ENCODE measurements around the gene DYRK1A.
"Not testable (repeated sequence)": the region's sequence is repeated elsewhere in the genome, so short reads cannot be mapped to it uniquely, and the experiment has no call there.

DYRK1A gene

GRCh38 chr21:37505963-37506362 is 139.4 kb downstream of the DYRK1A start:
- H3K36me3 Mint-ChIP-seq (ENCODE audit: insufficient read depth) = peaks cover 33% of the 10 kb centered on the region
- no peaks in the 10 kb centered on the region for H3K9me3 Mint-ChIP-seq
- DNase-seq (ENCODE audit: low spot score in 2 of 2) (no peak), ATAC-seq (replicated peaks; ENCODE audit: extremely low read depth, poor library complexity, severe bottlenecking) (no peak)
- peaks cover 25% of the 10 kb centered on the region for H3K4me1 Mint-ChIP-seq
- no peak overlapping the region for H3K4me3 Mint-ChIP-seq
- H3K27ac Mint-ChIP-seq (ENCODE audit: low read depth) = no peak overlapping the region
- H3K27me3 Mint-ChIP-seq = no peaks in the 10 kb centered on the region

DNA sequence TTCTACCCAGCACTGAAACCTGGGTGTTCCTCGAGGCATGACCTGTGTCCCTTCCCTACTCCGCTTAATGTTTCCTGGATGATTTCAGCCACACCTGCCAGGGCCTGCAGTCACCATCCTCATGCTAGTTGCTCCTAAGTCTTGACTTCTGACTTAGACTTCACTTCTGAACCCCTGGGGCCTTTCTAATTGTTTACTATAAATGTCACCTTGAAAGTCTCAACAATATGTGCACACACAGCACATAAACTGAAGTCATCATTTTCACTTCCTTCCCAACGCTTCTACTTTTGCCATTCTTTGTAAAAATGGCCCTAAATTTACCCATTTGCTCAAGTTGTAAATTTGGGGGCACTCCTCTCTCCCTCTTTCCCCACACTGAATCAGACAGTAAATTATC is 141.1 kb downstream of the DYRK1A start:
- ATAC-seq (replicated peaks; ENCODE audit: extremely low read depth, poor library complexity, severe bottlenecking) (no peak), DNase-seq (ENCODE audit: low spot score in 2 of 2) (no peak)
- Mint-ChIP-seq H3K27ac (ENCODE audit: low read depth) (no peak overlapping the region), H3K9me3 (no peaks in the 10 kb centered on the region), H3K4me3 (no peak overlapping the region), H3K36me3 (ENCODE audit: insufficient read depth) (peaks cover 41% of the 10 kb centered on the region), H3K4me1 (peaks cover 20% of the 10 kb centered on the region), H3K27me3 (no peaks in the 10 kb centered on the region)

GRCh38 chr21:37508341-37508740 is 141.8 kb downstream of the DYRK1A start:
- no peak overlapping the region for H3K27ac Mint-ChIP-seq (ENCODE audit: low read depth)
- DNase-seq (ENCODE audit: low spot score in 2 of 2) = no peak
- ATAC-seq (replicated peaks; ENCODE audit: extremely low read depth, poor library complexity, severe bottlenecking) = no peak
- no peaks in the 10 kb centered on the region for H3K9me3 Mint-ChIP-seq
- peaks cover 14% of the 10 kb centered on the region for H3K4me1 Mint-ChIP-seq
- no peak overlapping the region for H3K4me3 Mint-ChIP-seq
- H3K36me3 Mint-ChIP-seq (ENCODE audit: insufficient read depth) = peaks cover 46% of the 10 kb centered on the region
- H3K27me3 Mint-ChIP-seq = no peaks in the 10 kb centered on the region

DNA sequence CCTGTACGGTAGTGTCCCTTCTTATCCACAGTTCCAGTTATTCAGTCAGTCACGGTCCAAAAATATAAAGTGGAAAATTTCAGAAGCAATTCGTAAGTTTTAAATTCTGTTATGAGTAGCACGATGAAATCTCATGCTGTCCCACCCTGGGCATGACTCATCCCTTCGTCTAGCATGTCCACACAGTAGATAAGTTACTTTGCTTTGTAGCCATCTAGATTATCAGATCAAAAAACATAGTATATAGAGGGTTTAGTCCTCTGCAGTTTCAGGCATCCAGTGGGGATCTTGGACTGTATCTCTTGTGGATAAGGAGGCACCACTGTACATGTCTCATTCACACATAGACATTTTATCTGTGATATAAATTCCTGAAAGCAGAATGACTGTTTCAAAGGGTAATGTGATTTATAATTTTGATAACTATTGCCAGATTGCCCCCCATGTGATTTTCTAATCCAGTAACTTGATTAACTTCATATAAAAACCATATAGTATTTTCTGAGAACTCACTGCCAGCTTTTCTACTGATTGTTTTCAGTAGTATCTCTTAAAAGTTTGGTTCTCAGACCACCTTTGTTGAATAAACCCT is 143.3 kb downstream of the DYRK1A start:
- no peak overlapping the region for H3K4me3 Mint-ChIP-seq
- H3K27me3 Mint-ChIP-seq = no peaks in the 10 kb centered on the region
- H3K36me3 Mint-ChIP-seq (ENCODE audit: insufficient read depth) = peaks cover 51% of the 10 kb centered on the region
- DNase-seq (ENCODE audit: low spot score in 2 of 2) (no peak), ATAC-seq (replicated peaks; ENCODE audit: extremely low read depth, poor library complexity, severe bottlenecking) (no peak)
- H3K9me3 Mint-ChIP-seq = no peaks in the 10 kb centered on the region
- peaks cover 12% of the 10 kb centered on the region for H3K4me1 Mint-ChIP-seq
- H3K27ac Mint-ChIP-seq (ENCODE audit: low read depth) = no peak overlapping the region

- Mint-ChIP-seq H3K4me3 (no peak overlapping the region), H3K36me3 (ENCODE audit: insufficient read depth) (peaks cover 45% of the 10 kb centered on the region)
Observed at GRCh38 chr21:37511848-37512247, 145.3 kb downstream of the DYRK1A start.

DNA sequence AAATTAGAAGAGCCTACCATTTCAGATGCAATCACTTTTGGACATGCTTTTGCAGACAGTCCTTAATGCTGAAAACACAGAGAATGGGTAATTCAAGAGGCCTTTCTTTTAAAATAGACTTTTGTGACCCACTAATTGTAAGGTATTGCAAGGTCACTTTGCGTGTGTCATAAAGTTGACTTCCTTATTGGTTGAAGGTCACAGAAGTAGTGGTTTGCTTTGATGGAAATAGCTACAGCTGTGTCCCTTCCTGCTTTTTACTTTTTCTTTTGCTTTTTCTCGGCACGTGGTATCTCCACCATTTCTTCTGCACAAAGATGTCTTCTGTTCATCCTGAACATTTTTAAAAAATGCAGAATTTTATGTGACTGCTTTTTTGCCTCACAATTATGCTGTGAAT is 146.8 kb downstream of the DYRK1A start:
- Mint-ChIP-seq H3K27me3 (no peaks in the 10 kb centered on the region), H3K36me3 (ENCODE audit: insufficient read depth) (peaks cover 50% of the 10 kb centered on the region), H3K9me3 (no peaks in the 10 kb centered on the region), H3K4me3 (no peak overlapping the region), H3K4me1 (peaks cover 12% of the 10 kb centered on the region), H3K27ac (ENCODE audit: low read depth) (no peak overlapping the region)
- ATAC-seq (replicated peaks; ENCODE audit: extremely low read depth, poor library complexity, severe bottlenecking) (no peak), DNase-seq (ENCODE audit: low spot score in 2 of 2) (no peak)

More at GRCh38 chr21:37511848-37512247, 145.3 kb downstream of the DYRK1A start:
- H3K27ac Mint-ChIP-seq (ENCODE audit: low read depth) = peak overlapping the region; percentile 8
- no peak for ATAC-seq (replicated peaks; ENCODE audit: extremely low read depth, poor library complexity, severe bottlenecking)
- H3K27me3 Mint-ChIP-seq = no peaks in the 10 kb centered on the region
- no peaks in the 10 kb centered on the region for H3K9me3 Mint-ChIP-seq
- H3K4me1 Mint-ChIP-seq = peaks cover 12% of the 10 kb centered on the region
- DNase-seq (ENCODE audit: low spot score in 2 of 2) = no peak

DNA sequence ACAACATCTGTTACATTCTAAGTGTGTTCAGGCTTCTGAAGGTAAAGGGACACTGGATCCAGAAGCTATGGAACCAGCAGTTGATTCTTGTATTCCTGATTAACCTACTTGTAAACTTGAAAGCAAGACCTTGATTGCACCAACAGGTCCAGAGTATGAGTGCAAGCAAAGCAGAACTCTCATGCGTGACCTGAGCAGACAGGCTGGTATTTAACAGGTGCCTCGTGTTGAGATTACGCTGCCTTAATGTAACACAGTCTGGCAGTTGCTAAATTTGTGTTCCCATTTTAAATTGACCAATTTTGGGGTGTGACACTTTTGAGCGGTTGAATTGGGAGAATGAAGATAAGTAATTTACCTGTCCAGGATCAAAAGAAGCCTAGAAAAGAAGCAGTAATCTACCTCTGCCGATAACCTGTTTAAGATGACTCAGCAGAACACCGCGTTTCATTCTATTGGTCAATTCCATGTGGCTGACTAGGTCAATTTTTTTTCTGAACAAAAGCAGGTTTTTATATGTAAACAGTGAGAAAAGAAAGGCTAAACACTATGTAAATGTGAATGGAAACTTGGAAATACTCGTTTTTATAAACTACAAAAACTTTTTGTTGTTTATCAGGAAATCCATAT is 147.6 kb downstream of the DYRK1A start:
- Mint-ChIP-seq H3K4me1 (peaks cover 12% of the 10 kb centered on the region), H3K36me3 (ENCODE audit: insufficient read depth) (peaks cover 52% of the 10 kb centered on the region), H3K4me3 (no peak overlapping the region), H3K27ac (ENCODE audit: low read depth) (no peak overlapping the region), H3K9me3 (no peaks in the 10 kb centered on the region), H3K27me3 (no peaks in the 10 kb centered on the region)
- DNase-seq (ENCODE audit: low spot score in 2 of 2) = no peak
- ATAC-seq (replicated peaks; ENCODE audit: extremely low read depth, poor library complexity, severe bottlenecking) = no peak

DNA sequence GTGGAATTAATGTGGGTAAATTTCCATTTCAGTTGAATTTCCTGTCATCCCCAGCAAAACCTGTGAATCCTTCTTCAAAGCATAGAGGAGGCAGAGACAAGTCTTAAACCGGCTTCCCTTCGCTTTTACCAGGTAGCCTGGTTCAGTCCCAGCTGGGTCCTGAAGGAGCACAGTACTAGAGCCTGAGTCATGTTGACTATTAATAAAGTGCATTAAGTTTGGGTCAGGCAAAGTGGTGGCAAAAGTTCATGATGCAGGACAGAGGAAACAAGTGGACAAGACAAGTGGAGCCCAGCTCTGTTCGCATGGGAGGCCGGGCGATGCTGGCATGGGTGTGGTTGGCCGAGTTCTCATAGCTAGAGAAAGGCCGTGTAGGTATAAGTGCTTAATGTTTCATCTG is 150.4 kb downstream of the DYRK1A start:
- H3K27me3 Mint-ChIP-seq = no peaks in the 10 kb centered on the region
- no peak overlapping the region for H3K4me3 Mint-ChIP-seq
- peaks cover 10% of the 10 kb centered on the region for H3K4me1 Mint-ChIP-seq
- H3K36me3 Mint-ChIP-seq (ENCODE audit: insufficient read depth) = peaks cover 34% of the 10 kb centered on the region
- ATAC-seq (replicated peaks; ENCODE audit: extremely low read depth, poor library complexity, severe bottlenecking) = no peak
- DNase-seq (ENCODE audit: low spot score in 2 of 2) = no peak
- no peaks in the 10 kb centered on the region for H3K9me3 Mint-ChIP-seq
- no peak overlapping the region for H3K27ac Mint-ChIP-seq (ENCODE audit: low read depth)

DNA sequence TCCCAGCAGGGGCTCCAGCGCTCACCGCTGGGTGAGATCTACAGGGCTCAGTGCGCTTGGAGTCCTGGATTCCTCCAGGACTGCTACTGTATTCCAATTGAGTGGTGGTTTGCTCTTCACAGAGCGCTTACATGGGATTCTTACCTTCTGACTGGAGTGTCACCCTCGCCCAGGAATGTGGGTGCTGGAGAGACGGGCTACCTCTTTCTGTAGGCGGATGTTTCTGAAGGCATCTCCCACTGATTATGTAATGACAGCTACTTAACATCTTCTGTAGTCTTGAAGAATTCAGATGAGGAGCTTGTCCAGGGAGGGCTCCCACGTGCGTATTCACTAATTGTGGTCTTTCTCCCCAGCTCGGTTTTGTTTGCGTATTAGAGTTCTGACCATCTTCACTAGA is 154.2 kb downstream of the DYRK1A start:
- DNase-seq (ENCODE audit: low spot score in 2 of 2) = no peak
- peaks cover 6% of the 10 kb centered on the region for H3K4me1 Mint-ChIP-seq
- no peak overlapping the region for H3K27ac Mint-ChIP-seq (ENCODE audit: low read depth)
- H3K9me3 Mint-ChIP-seq = no peaks in the 10 kb centered on the region
- no peak overlapping the region for H3K4me3 Mint-ChIP-seq
- no peak for ATAC-seq (replicated peaks; ENCODE audit: extremely low read depth, poor library complexity, severe bottlenecking)
- H3K27me3 Mint-ChIP-seq = no peaks in the 10 kb centered on the region
- H3K36me3 Mint-ChIP-seq (ENCODE audit: insufficient read depth) = peaks cover 10% of the 10 kb centered on the region

DNA sequence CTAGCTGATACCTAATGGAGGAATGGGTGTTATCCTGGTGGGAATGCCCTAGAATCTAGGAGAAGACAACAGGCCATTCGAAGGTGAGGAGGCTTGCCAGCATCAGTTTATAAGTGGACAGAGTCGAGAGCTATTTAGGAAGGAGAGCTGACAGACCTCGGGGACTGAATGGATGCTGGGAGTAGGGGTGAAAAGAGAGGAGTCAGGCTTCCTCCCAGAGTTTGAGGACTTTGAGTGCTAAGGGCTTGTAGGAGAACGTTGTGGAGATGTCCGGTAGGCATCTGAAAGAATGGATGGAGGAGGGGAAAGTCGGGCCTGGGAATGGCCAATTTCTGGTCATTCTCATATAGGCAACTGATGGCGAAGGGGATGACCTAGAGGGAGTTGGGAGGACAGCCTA is 155.1 kb downstream of the DYRK1A start:
- Mint-ChIP-seq H3K36me3 (ENCODE audit: insufficient read depth) (peaks cover 9% of the 10 kb centered on the region), H3K4me3 (no peak overlapping the region), H3K27me3 (no peaks in the 10 kb centered on the region), H3K4me1 (peaks cover 6% of the 10 kb centered on the region), H3K27ac (ENCODE audit: low read depth) (no peak overlapping the region), H3K9me3 (no peaks in the 10 kb centered on the region)
- DNase-seq (ENCODE audit: low spot score in 2 of 2) (no peak), ATAC-seq (replicated peaks; ENCODE audit: extremely low read depth, poor library complexity, severe bottlenecking) (no peak)

DNA sequence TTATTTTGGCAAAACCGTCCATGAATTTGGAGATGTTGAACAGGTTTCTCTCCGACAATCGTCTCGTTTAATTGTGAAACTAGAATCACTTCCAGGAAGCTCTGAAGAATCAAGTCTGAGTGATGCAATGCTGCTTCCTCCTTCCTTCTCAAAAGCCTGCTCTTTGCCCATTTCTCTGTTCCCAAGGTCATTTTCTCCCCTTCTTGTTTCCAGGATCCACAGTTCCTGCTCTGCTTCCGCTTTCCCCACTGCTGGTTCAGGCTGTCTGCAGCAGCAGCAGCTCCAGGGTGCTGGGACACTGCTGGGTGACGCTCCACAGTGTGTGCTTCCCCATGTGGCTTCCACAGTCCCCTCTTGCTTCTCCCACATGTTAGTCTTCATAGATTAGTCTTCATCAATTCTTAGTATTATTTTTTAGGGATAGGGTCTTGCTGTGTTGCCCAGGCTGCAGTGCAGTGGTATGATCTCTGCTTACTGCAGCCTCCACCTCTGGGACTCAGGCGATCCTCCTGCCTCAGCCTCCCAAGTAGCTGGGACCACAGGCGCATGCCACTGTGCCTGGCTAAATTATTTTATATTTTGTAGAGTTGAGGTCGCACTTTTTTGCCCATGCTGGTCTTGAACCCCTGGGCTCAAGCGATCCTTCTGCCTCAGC is 156.2 kb downstream of the DYRK1A start:
- Mint-ChIP-seq H3K27ac (ENCODE audit: low read depth) (no peak overlapping the region), H3K4me3 (no peak overlapping the region), H3K36me3 (ENCODE audit: insufficient read depth) (peaks cover 6% of the 10 kb centered on the region), H3K27me3 (no peaks in the 10 kb centered on the region), H3K9me3 (no peaks in the 10 kb centered on the region), H3K4me1 (peaks cover 6% of the 10 kb centered on the region)
- no peak for DNase-seq (ENCODE audit: low spot score in 2 of 2)
- ATAC-seq (replicated peaks; ENCODE audit: extremely low read depth, poor library complexity, severe bottlenecking) = no peak

DNA sequence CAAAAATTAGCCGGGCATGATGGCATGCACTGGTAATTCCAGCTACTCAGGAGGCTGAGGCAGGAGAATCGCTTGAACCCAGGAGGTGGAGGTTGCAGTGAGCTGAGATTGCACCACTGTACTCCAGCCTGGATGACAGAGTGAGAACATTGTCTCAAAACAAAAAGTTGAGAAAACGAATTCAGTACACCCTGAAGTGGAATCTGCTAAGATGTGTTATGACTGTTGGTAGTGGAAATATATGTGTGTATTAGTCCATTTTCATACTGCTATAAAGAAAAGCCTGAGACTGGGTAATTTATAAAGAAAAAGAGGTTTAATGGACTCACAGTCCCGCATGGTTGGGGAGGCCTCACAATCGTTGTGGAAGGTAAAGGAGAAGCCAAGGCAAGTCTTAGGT is 158.4 kb downstream of the DYRK1A start:
- not testable (repeated sequence) for H3K9me3 Mint-ChIP-seq; H3K27ac Mint-ChIP-seq (ENCODE audit: low read depth)

DNA sequence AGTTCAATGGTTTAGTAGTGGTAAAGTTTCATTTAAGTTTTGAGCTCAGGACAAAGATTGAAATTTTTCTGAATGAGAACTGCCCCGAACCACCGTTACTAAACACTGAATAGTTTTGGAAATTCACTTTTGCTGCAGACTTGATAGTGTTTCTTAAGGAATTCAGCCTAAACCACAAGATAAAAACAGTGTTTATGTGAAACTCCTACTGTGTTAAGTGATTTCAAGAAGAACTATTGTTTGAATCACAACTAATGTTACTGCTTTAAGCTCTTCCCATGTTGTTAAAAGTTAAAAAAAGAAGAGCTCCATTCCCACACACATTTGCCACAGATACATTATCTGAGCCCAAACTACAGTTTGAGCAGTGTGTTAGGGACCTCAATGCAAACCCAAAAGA is 159.2 kb downstream of the DYRK1A start:
- Mint-ChIP-seq H3K27ac (ENCODE audit: low read depth) (no peak overlapping the region), H3K9me3 (no peaks in the 10 kb centered on the region), H3K36me3 (ENCODE audit: insufficient read depth) (peaks cover 1% of the 10 kb centered on the region), H3K27me3 (peaks cover 15% of the 10 kb centered on the region), H3K4me1 (peaks cover 11% of the 10 kb centered on the region), H3K4me3 (no peak overlapping the region)
- DNase-seq (ENCODE audit: low spot score in 2 of 2) (no peak), ATAC-seq (replicated peaks; ENCODE audit: extremely low read depth, poor library complexity, severe bottlenecking) (no peak)

More for the DNA sequence above, 158.4 kb downstream of the DYRK1A start:
- H3K4me3 Mint-ChIP-seq; ATAC-seq (replicated peaks; ENCODE audit: extremely low read depth, poor library complexity, severe bottlenecking); DNase-seq (ENCODE audit: low spot score in 2 of 2); H3K27me3 Mint-ChIP-seq; H3K36me3 Mint-ChIP-seq (ENCODE audit: insufficient read depth): not testable (repeated sequence)
- peaks cover 10% of the 10 kb centered on the region for H3K4me1 Mint-ChIP-seq
